A549 (cell line): Measurements from ENCODE around the gene FAT3.

Source experiments
- BHLHE40 ChIP-seq: IDR thresholded peaks from 2 replicates; pipeline ENCODE4 v1.6.1; 2012; ENCODE audit warnings: low read depth, low read length, inconsistent platforms
- POLR2A ChIP-seq: IDR thresholded peaks from 2 replicates; pipeline ENCODE4 v1.6.1; 2012; ENCODE audit warnings: mild to moderate bottlenecking, low read length
- RAD21 ChIP-seq, 2 experiments: fragments of >200 bp in 1 of 2; sonication (Bioruptor Twin) in 1 of 2; formaldehyde crosslinking in 1 of 2; IDR thresholded peaks in 1 of 2; conservative IDR thresholded peaks in 1 of 2; 2 replicates in 1 of 2; 3 replicates in 1 of 2; pipeline ENCODE4 v1.6.1; 2012 to 2018; ENCODE audit warnings: inconsistent platforms in 1 of 2

DNA sequence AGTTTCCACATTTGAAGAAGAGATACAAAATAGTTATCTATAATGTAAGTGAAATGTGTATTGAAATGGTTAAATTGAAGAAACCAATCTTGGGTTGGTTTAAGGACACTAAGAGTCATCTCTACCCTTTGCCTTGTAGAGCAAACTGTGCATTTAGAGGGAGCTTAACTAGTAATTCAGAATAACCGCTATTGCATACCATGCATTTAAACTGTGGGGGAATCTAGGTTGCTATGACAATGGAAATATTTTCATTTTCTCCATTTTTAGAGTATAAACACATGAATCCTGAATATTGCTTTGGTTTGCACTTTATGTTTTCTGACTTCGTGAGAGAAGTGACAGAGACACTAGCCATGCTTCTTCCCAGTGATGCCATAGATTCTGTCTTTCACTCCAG, 39.7 kb downstream of the FAT3 start:
- TF ChIP-seq POLR2A (no peak), BHLHE40 (no peak), RAD21 (conservative IDR thresholded peaks at IDR 0.05 in 1 of 2, IDR thresholded peaks at IDR 0.05 in 1 of 2) (no peak)
